ENCODE data around the gene CYB5R3.

DNA sequence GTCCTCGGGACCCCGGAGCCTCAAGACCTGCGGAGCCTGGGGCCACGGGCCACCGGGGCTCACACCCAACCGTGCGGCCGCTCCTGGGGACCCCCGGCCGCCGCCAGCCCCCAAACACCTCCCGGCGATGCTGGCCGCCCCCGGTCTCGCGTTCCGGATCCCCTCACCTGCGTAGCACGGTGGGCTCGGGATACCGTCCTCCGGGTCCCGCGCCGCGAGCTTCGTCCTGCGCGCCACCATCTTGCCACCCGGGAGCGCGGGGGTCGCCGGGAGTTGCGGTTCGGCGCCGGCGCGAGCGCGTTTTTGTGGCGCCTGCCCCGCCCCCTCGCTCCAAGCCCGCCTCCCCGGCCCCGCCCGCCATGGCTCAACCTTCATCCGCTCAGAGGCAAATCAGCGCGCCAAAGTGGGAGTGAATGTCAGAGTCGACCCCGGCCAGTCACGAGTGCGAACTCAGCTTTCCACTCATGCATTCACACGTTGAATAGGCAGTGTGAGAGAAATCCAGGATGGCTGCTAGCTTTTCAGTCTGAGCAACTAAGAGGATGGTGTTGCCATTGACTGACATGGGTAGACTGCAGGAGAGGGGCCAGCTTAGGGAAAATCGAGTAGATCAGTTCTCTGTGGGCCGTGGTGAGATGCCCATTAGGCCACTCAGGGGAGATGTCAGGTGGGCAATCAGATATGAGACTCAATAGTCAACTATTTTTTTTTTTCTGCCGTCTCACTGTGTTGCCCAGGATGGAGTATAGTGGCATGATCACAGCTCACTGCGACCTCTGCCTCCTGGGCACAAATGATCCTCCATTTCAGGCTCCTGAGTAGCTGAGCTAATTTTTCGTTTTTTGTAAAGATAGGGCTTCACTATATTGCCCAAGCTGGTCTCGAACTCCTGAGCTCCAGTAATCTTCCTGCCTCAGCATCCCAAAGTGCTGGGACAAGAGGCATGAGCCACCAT, 67.2 kb downstream of the CYB5R3 start:
- peak; percentile 16 to 70 (median 65) for TF ChIP-seq POLR2AphosphoS5 (IDR thresholded peaks at IDR 0.05)
- no peak for TF ChIP-seq CTCF (IDR thresholded peaks at IDR 0.05)
- TF ChIP-seq POLR2A (IDR thresholded peaks at IDR 0.05) = peak; percentile 41
